SIG-M5 (cell line): Measurements from ENCODE around the gene AKAP11.
"Not testable (repeated sequence)": the region's sequence is repeated elsewhere in the genome, so short reads cannot be mapped to it uniquely, and the experiment has no call there.

Experiments
- DNase-seq: peaks from one replicate; lab custom pipeline; 2025; lab: John Stamatoyannopoulos, UW

The AKAP11 gene, protein sequence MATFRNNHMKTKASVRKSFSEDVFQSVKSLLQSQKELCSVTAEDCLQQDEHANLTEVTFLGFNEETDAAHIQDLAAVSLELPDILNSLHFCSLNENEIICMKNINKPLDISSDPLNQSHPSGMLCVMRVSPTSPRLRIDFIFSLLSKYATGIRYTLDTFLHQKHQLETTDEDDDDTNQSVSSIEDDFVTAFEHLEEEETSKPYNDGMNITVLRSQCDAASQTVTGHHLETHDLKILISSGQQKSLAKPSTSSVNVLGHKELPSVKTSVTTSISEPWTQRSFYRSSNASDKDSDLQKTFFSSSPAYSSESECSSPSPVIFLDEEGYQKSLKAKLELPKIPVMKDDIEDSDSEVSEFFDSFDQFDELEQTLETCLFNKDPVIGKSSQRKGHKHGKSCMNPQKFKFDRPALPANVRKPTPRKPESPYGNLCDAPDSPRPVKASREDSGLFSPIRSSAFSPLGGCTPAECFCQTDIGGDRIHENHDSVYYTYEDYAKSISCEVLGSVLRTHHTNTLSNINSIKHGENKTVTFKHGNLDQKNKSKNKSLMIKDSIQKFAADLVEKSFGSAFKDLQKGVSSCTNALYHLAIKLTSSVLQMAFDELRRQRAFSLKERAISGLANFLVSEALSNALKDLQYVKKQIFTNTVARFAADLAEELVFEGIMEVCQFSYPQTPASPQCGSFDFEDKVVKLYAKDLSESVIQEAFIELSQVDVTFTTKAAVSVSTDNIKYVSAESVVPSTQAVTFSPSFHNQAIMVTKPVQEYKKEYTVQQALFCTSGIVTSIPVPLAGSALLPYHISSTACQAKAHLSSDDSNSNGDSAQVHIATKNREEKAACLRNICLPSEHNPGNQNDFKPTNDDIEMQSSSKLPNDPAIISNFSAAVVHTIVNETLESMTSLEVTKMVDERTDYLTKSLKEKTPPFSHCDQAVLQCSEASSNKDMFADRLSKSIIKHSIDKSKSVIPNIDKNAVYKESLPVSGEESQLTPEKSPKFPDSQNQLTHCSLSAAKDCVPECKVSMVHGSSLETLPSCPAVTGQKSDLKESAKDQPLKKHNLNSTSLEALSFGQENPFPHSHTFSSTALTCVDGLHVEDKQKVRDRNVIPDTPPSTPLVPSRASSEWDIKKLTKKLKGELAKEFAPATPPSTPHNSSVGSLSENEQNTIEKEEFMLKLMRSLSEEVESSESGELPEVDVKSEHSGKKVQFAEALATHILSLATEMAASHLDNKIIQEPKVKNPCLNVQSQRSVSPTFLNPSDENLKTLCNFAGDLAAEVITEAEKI (N-terminal part only)

DNA sequence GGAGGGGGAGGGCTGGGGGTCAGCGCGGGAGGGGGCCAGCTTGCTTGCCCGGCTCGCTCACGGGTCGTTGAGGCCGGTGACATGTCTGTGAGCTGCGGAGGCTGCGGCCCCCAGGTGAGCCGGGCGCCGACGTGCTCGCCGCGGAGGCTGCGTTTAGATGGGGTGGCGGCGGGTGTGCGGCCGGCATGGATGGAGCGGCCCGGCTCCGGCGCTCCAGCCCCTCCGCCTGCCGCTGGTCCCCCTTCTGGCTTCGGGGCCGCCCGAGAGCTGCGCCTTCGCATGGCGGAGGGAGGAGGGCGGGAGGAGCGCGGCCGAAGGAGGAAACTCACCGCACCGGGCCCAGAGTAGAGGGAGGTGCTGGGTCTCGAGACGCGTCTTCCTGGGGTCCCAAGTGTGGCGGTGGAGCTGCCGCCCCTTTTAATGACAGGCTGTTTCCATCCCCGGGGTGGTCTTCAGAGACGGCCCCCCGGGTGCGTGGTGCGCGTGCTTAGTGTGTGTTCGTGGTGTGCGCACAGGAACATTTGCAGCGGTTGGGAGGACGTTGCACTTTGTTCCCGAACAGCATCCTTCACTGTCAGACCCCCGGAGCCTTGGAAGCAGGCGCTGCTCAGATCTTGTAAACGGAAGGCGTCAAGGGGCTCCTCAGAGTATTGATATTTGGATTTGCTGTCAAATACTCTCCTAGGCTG lies at the start of gene AKAP11:
Gene AKAP11 (plus strand): TSS at position 38 of the 689 bp plus-strand sequence. CDS start 14,197 bp downstream, outside the sequence.
- DNase-seq, result peak; percentile 4

DNA sequence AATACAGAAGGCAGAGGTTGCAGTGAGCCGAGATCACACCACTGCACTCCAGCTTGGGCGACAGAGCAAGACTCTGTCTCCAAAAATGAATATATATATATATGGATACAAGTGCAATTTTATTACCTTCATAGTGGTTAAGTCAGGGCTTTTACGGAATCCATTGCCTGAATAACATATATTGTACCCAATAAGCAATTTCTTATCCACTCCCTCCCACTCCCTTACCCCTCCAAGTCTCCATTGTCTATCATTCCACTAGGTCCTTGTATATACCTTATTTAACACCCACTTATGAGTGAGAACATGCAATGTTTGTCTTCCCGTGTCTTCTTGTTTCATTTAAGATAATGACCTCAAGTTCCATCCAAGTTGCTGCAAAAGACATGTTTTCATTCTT lies 48.3 kb upstream of the AKAP11 start:
- DNase-seq, result no peak

DNA sequence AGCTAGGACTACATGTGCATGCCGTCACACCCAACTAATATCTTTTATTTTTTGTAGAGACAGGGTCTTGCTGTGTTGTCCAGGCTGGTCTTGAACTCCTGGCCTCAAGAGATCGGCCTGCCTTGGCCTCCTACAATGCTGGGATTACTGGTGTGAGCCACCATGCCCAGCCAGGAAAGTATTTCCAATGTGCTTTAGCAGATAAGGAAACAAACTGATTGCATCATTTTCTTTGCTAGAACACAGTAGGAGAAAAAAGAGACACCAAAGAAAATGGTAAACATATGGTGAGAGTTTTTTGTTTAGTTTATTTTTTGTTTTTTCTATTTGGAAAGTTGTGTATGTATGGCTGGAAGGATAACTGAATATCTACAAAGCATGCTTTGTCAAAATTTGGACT lies 46.9 kb upstream of the AKAP11 start:
- no peak for DNase-seq

DNA sequence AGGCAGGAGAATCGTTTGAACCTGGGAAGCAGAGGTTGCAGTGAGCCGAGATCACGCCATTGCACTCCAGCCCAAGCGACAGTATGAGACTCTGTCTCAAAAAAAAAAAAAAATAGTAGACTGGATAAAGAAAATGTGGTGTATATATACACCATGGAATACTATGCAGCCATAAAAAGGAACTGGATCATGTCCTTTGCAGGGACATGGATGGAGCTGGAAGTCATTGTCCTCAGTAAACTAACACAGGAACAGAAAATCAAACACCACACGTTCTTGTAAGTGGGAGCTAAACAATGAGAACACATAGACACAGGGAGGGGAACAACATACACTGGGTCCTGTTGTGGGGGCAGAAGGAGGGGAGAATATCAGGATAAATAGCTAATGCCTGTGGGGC lies 45.2 kb upstream of the AKAP11 start:
- not testable (repeated sequence) for DNase-seq

DNA sequence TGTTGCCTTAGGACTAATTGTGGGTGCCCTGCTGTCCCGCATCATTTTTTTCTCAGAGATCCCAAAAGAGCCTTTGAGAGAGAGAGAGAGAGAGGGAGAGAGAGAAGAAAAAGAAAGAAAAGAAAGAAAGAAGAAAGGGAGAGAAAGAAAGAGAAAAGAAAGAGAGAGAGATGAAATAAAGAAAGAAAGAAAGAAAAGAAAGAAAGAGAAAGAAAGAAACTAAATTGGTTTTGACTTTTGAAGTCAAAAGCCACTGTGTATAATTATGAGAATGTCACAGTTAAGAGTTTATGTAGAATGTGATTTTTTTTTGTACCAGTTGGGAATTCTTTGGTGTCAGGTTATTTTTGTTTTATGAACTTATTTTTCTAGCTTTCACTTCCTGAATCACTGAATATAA lies 43.4 kb upstream of the AKAP11 start:
- DNase-seq, result no peak

DNA sequence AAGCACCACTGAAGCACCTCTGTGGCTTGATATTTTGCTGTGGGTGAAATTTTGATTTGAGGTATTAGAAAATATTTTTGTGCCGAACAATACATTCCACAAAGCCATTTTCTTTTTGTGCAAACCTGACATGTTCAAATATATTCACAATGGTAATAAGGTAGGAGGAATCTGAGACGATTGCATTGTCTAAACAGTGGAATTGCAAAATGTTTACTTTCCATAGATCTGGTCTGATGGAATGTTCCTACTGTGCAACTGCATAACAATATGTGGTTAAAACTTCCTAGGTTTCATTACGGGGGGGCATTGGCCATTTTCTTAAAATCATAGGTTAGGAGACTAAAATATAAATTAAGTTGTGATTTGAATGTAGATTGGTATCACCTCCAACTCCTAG lies 42.7 kb upstream of the AKAP11 start:
- no peak for DNase-seq

DNA sequence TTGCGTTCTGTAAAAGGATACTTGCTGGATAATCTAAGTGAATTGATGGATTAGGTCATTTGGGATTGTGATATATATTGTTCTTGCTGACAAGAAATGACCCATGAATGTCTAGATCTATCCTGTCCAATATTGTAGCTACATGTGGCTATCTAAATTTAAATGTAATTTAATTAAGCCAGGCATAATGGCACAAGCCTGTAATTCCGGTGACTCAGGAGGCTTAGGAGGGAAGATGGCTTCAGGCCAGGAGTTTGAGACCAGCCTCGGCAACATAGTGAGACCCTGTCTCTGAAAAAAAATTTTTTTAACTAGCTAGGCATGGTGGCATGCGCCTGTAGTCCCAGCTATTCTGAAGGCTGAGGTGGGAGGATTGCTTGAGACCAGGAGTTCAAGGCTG lies 39.3 kb upstream of the AKAP11 start:
- no peak for DNase-seq

DNA sequence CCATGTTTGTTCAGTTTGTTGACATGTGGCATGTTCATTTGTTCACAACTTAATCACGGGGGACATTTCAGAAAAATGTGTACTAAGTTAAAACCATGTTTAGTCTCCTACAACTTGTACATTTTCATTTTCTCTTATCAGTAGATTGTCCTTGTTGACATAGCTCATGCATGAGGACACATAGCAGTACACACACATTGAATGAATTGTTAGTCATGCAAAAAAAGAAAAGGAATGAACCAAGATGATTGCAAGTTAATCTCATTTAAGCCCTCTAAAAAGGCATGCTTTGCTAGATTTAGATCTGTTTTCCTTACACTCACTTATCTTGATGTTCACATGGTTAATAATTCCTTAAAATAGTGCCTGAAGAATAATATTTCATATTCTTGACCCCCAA lies 38.2 kb upstream of the AKAP11 start:
- DNase-seq, result no peak

DNA sequence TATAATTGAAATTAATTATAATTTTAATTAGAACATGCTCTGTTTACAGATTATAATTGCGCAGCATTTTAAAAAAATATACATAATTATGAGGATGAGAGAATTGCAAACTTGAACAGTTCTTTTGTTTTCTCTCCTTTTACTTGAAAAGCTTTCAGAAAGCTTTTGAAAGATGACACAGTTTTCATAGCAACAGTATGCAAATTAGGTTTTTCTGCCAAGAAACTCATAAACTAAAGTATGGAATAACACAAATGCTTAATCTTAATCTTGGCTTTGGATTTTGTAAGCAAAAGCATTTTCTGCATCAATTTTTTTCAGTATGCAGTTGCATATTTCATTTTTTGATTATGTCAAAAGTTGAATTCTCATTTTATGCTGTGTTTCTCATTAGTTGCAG lies 32.8 kb upstream of the AKAP11 start:
- DNase-seq, result no peak

DNA sequence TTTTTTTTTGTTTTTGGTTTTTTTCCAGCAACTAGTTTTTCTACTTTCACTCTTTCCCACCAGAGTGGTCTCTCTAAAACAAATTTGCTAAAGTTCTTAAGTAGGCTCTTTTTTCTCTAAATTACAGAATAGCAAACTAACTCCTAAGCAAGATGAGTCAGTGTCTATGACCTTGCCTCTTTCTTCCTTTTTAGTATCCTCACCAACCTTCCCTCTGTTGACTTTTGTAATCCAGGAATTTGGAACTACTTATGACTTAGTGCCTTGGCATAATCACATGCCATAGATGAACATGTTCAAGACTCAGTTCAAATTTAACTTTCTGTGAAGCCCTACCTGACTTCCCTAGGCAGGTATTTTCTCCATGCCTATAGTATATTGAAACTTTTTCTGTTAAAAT lies 32.3 kb upstream of the AKAP11 start:
- no peak for DNase-seq

DNA sequence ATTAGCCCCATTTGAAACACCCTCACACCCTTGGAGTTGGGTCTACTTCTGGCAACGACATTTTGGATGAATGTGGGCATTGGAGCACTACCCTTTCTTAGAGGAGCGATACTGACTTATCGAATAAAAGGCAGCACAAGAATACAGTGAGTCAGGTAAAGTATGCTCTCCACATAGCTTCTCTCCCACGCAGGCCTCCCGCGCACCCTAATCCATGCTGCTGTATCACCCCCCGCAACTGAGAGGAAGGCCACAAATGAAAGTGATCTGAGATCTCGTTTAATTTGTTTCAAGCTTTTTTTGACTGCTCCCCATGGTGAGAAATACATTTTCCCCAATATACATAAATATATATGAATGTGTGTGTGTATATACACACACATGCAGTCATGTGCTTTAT lies 25.4 kb upstream of the AKAP11 start:
- DNase-seq, result no peak

DNA sequence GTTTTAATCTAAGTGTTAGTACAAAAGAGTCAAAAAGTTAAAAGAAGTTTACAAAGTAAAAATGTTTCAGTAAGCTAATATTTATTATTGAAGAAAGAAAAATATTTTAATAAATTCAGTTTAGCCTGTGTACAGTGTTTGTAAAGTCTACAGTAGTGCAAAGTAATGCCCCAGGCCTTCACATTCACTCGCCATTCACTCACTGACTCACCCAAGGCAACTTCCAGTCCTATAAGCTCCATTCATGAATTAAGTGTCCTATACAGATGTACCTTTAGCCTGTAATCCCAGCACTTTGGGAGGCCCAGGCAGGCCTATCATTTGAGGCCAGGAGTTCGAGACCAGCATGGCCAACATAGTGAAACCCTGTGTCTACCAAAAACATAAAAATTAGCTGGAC lies 24.1 kb upstream of the AKAP11 start:
- no peak for DNase-seq

DNA sequence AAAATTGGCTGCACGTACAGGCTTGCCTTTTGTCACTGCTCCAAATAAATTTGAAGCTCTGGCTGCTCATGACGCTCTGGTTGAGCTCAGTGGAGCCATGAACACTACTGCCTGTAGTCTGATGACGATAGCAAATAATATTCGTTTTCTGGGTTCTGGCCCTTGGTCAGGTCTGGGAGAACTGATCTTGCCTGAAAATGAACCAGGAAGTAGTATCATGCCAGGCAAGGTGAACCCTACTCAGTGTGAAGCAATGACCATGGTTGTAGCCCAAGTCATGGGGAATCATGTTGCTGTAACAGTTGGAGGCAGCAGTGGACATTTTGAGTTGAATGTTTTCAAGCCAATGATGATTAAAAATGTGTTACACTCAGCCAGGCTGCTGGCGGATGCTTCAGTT lies 16.1 kb upstream of the AKAP11 start:
- DNase-seq, result no peak

DNA sequence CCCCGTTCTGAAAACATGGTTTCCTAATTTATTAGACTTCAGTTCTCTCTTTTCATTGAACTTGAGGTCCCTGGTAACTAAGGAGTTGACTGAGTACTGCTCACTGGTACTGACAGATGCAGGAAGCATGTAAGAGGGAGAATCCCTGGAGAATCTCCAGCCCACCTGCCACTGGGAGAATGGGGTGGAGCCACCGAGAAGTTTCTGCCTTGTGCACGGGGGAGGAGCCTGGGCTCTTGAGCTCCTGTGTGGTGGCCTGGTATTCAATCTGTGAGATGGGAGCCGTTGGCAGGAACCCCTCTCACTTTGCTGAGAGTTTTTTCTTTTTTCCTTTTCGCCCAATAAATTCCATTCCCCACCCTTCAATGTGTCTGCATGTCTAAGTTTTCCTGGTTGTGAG lies 13.2 kb upstream of the AKAP11 start:
- DNase-seq, result no peak

DNA sequence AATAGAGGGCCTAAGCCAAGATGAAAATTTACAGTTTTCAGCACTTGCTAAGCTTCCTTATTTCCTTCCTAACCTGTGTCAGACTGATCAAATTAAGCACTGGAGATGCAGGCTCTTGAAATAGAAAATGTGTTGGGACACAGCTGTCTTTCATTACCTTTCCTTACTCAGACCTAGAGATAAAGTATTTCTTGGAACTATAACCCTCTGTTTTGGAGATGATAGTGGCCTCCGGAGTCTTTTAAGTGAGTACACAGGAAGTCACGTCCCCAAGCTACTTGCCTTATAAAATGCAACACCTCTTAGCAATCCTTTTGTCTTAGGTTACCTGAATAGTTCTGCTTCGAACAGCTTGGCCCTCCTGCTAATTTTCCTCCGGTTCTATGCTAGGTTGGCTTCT lies 12.4 kb upstream of the AKAP11 start:
- DNase-seq, result no peak

DNA sequence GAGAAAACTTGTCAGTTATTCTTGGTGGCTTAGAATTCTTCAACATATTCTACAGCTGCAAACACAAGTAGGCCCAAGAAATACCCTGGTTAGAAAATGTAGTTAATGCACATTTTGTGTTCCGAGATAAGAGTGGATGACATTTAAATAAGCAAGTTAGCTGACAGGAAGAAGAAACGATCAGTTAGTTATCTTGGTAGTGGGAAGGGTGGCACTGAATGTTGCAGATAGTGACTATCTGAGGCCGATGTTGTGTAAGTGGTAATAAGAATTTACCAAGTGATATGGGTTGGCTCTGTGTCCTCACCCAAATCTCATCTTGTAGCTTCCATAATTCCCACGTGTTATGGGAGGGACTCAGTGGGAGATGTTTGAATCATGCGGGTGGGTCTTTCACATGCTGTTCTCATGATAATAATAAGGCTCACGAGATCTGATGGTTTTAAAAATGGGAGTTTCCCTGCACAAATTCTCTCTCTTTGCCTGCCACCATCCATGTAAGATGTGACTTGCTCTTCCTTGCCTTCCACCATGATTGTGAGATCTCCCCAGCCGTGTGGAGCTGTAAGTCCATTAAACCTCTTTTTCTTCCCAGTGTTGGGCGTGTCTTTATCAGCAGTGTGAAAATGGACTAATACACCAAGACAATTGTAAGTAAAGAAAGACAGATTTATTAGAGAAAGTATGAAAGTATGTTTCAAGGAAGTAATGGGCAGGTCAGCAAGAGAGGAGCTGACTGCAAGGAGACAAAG lies 10.9 kb upstream of the AKAP11 start:
- no peak for DNase-seq

DNA sequence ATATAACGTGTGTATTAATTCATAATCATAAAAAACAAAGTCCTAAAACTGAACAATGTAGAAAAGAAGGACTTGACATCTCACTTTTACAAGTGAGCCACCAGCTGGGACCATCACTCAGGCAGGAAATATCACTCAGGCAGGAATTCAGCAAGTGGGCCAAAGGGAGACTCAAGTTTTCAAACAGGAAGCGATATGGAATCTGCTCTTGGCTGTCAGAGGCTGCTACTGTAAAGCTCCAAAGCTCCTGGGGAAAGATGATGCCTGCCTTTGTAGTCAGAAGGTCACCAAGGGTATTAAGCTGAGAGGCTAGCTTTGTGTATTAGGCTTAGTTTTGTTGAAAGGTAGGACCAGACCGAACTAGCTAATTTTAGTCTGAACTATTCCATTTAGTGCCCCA lies 5.5 kb upstream of the AKAP11 start:
- DNase-seq, result no peak

DNA sequence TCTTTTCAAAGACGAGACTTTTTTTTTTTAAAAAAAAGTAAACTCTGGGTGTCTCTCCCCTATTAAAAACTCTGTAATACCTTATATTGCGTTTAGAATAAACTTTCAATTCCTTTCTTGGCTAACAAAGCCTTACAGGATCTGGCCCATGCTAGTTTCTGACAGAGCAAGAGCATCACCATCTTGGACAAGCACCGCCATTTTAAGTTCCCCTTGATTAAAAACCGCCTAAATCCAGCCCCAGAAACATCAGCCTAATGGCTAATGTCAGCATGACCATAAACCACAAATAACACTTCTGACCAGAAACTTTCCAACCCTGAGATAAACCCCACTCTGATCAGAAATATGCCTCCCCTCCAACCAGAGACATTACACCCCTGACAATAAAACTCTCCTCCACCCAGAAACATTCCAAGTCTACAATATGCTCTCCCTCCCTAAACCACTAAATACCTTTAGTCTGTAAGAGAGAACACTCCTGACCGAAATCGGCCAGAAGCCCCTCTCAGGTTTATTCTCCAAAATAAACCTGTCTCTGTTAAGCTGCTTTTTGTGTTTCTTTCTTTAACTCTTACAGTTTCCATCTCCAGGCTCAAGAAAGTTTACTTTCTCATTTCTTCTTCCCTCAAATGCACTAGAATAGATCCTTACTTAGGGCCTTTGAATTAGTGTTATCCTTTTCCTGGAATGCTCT lies 1.6 kb upstream of the AKAP11 start:
- no peak for DNase-seq

DNA sequence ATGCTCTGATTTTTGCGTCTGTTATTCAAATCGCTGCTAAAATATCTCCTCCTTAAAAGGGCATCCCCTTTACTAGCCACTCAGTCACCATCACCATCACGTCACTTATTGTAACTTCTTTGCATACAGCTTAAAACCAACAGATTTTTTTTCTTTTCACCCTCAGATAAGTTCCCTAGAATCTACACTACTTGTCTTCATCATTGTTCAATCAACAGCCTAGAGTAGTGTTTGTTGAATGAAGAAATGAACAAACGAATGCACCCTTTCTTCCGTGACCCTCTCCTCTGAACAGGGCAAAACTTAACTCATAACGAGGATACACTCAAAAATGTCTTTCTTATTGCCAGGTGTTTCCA lies 1.1 kb upstream of the AKAP11 start:
- no peak for DNase-seq

DNA sequence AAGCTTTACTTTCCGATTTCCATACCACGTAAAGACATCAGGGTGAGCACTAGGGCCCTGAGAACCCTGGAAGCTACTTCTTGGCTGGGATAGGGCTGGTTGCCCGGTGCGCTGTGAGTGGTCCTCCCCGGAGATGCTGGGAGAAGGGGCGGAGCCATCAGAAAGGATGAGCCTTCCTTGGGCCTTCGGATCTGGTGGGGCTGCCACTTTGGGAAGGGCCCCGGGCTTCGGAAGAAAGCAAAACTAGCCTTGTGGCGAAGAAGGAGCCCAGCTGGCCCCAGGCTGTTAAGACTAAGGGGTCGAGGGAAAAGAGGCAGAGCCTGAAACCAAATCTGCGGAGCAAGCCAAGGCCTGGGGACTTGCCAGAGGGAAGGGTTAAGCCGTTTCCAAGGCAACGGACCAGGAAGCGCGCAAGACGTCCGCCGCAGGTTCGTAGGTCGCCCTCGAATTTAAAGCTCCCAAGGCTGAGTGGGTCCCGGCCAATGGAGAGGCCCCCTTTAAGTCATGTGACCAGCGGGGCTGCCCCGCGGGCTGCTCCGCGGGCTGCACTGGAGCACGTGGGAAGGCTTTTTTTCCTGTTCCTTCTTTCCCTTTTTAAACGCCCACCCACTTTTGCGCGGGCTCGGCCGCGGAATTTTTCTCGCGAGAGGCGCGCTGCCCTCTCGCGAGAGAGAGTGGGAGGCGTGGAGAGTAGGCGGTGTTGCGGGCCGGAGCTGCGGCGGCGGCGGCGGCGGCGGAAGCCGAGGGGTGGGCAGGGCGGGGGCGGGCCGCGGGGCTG lies 426 bp upstream of the AKAP11 start:
- peak; percentile 88 for DNase-seq
